DOHH2 (cell line): ENCODE measurements around the gene SPATA12.

Source experiments
- H3F3A ChIP-seq: fragments of 200-600 bp; sonication (generic), shearing (Covaris generic); 2 replicates; pipeline ENCODE4 v1.6.0; 2016; ENCODE audit warnings: antibody characterized with exemption, mild to moderate bottlenecking; ENCODE audit not compliant: control insufficient read depth, insufficient read depth
- H3K27ac ChIP-seq: fragments of 200-600 bp; sonication (generic); 2 replicates; pipeline ENCODE4 v1.5.1; 2014; ENCODE audit warnings: low read depth, mild to moderate bottlenecking, low read length, moderate library complexity
- H3K27me3 ChIP-seq: fragments of 200-600 bp; sonication (generic); 2 replicates; pipeline ENCODE4 v1.6.1; 2014; ENCODE audit warnings: mild to moderate bottlenecking, low read length, mixed read lengths; ENCODE audit not compliant: control insufficient read depth
- H3K36me3 ChIP-seq: fragments of 200-600 bp; sonication (generic); 2 replicates; pipeline ENCODE4 v1.6.1; 2014; ENCODE audit warnings: mild to moderate bottlenecking, low read length, moderate library complexity, mixed read lengths; ENCODE audit not compliant: control insufficient read depth
- H3K4me1 ChIP-seq: fragments of 200-600 bp; sonication (generic); 2 replicates; pipeline ENCODE4 v1.6.1; 2014; ENCODE audit warnings: mild to moderate bottlenecking, low read length, mixed read lengths; ENCODE audit not compliant: control insufficient read depth
- H3K4me2 ChIP-seq: fragments of 200-600 bp; sonication (generic); 2 replicates; pipeline ENCODE4 v1.6.0; 2014; ENCODE audit warnings: mild to moderate bottlenecking, low read length, moderate library complexity
- H3K4me3 ChIP-seq: fragments of 200-600 bp; sonication (generic); 2 replicates; pipeline ENCODE4 v1.5.1; 2014; ENCODE audit warnings: mild to moderate bottlenecking, low read length, mixed read lengths
- H3K79me2 ChIP-seq: fragments of 200-600 bp; sonication (generic); 2 replicates; pipeline ENCODE4 v1.6.1; 2014; ENCODE audit warnings: mild to moderate bottlenecking, low read length, mixed read lengths; ENCODE audit not compliant: control insufficient read depth
- H3K9me2 ChIP-seq: fragments of 200-600 bp; sonication (generic); replicated peaks from 2 replicates; pipeline ENCODE4 v1.6.1; 2014; ENCODE audit warnings: mild to moderate bottlenecking, low read length, mixed read lengths; ENCODE audit not compliant: control insufficient read depth
- H3K9me3 ChIP-seq: fragments of 200-600 bp; sonication (generic); 2 replicates; pipeline ENCODE4 v1.6.1; 2014; ENCODE audit warnings: antibody characterized with exemption, low read length, mixed read lengths; ENCODE audit not compliant: control insufficient read depth, insufficient read depth
- H4K20me1 ChIP-seq: fragments of 200-600 bp; sonication (generic); 2 replicates; pipeline ENCODE4 v1.6.0; 2014; ENCODE audit warnings: low read depth, mild to moderate bottlenecking, antibody characterized with exemption, low read length, moderate library complexity; ENCODE audit not compliant: control insufficient read depth, insufficient read depth
- CTCF ChIP-seq: fragments of 200-600 bp; sonication (generic); IDR thresholded peaks from one replicate; pipeline ENCODE4 v1.5.1; 2014; ENCODE audit warnings: antibody characterized with exemption, mild to moderate bottlenecking, low read depth, low read length; ENCODE audit not compliant: poor library complexity, severe bottlenecking
- EZH2phosphoT487 ChIP-seq: fragments of 200-600 bp; sonication (generic); IDR thresholded peaks from 2 replicates; pipeline ENCODE4 v1.6.1; 2017; ENCODE audit warnings: borderline replicate concordance, mild to moderate bottlenecking, antibody characterized with exemption, low read length, moderate library complexity, mixed read lengths

Gene SPATA12

GRCh38 chr3:57064001-57064400 is 3.5 kb downstream of the SPATA12 start:
- H3K27ac ChIP-seq: no peak overlapping the region
- no peaks in the 10 kb centered on the region for H3K9me3 ChIP-seq
- no peaks in the 10 kb centered on the region for H3K79me2 ChIP-seq
- no peak overlapping the region for H3K4me2 ChIP-seq
- H3K4me1 ChIP-seq: peaks cover 16% of the 10 kb centered on the region
- peaks cover 5% of the 10 kb centered on the region; the same call in 1 of the 2 replicates for H3F3A ChIP-seq
- H3K36me3 ChIP-seq: no peaks in the 10 kb centered on the region
- no peaks in the 10 kb centered on the region for H3K27me3 ChIP-seq
- no peak for TF ChIP-seq EZH2phosphoT487
- TF ChIP-seq CTCF: no peak
- no peaks in the 10 kb centered on the region for H4K20me1 ChIP-seq
- no peaks in the 10 kb centered on the region for H3K9me2 ChIP-seq
- no peak overlapping the region for H3K4me3 ChIP-seq

- Histone ChIP-seq H3K79me2 (no peaks in the 10 kb centered on the region), H3K27ac (no peak overlapping the region), H3K4me2 (no peak overlapping the region), H3K9me3 (no peaks in the 10 kb centered on the region), H3K27me3 (no peaks in the 10 kb centered on the region), H3K9me2 (no peaks in the 10 kb centered on the region), H3F3A (peaks cover 5% of the 10 kb centered on the region; the same call in 1 of the 2 replicates), H3K4me3 (no peak overlapping the region), H3K4me1 (peaks cover 19% of the 10 kb centered on the region), H3K36me3 (no peaks in the 10 kb centered on the region), H4K20me1 (no peaks in the 10 kb centered on the region)
- TF ChIP-seq CTCF (no peak), EZH2phosphoT487 (no peak)
Measured at GRCh38 chr3:57064572-57064971, 4.1 kb downstream of the SPATA12 start.

GRCh38 chr3:57065588-57065987 is 5.1 kb downstream of the SPATA12 start:
- Histone ChIP-seq H3K36me3 (no peaks in the 10 kb centered on the region), H3K79me2 (no peaks in the 10 kb centered on the region), H3K4me2 (no peak overlapping the region), H4K20me1 (no peaks in the 10 kb centered on the region), H3K4me1 (peaks cover 23% of the 10 kb centered on the region), H3K27me3 (no peaks in the 10 kb centered on the region), H3K9me3 (no peaks in the 10 kb centered on the region), H3K9me2 (no peaks in the 10 kb centered on the region), H3F3A (peaks cover 5% of the 10 kb centered on the region; the same call in 1 of the 2 replicates), H3K27ac (no peak overlapping the region), H3K4me3 (no peak overlapping the region)
- TF ChIP-seq EZH2phosphoT487 (no peak), CTCF (no peak)

GRCh38 chr3:57066471-57066870 is 6.0 kb downstream of the SPATA12 start:
- H3K4me3 ChIP-seq: no peak overlapping the region
- no peak for TF ChIP-seq EZH2phosphoT487
- no peak for TF ChIP-seq CTCF
- H3K27ac ChIP-seq: no peak overlapping the region
- H3K79me2 ChIP-seq: no peaks in the 10 kb centered on the region
- H3K36me3 ChIP-seq: no peaks in the 10 kb centered on the region
- H3K4me2 ChIP-seq: no peak overlapping the region
- no peaks in the 10 kb centered on the region for H4K20me1 ChIP-seq
- no peaks in the 10 kb centered on the region for H3K9me3 ChIP-seq
- peaks cover 5% of the 10 kb centered on the region; the same call in 1 of the 2 replicates for H3F3A ChIP-seq
- no peaks in the 10 kb centered on the region for H3K27me3 ChIP-seq
- peaks cover 23% of the 10 kb centered on the region for H3K4me1 ChIP-seq
- no peaks in the 10 kb centered on the region for H3K9me2 ChIP-seq
